T-helper 2 cell treated with Interferon-gamma antibody and Interleukin-4, amounts not matched to agents 100 ng/mL and 5 ng/mL, for 36 hours (primary cell): ENCODE results near the gene FAM163B. TPM values are rescaled to one million over a fixed set of nuclear protein-coding genes. Genes with fewer than 3 reads are reported as not detected.

Experiments
- intact Hi-C: fragments of 100-400 bp; cut with micrococcal nuclease; formaldehyde crosslinking; loops from one replicate; pipeline ENCODE4 v1.15.1; 2023
- total RNA-seq: library from RNA; stranded (reverse); gene quantifications from 2 replicates; pipeline ENCODE4 v1.2.3, GENCODE V29; 2022

FAM163B gene
- total RNA-seq, 1 donor from 2014 or later = not detected

GRCh38 chr9:133616643-133617405 is 7.6 kb upstream of the FAM163B start:
- intact Hi-C loops = no loop called here

GRCh38 chr9:133615606-133616188 is 6.5 kb upstream of the FAM163B start:
- intact Hi-C loops = no loop called here

GRCh38 chr9:133615186-133615585 is 6.0 kb upstream of the FAM163B start:
- intact Hi-C loops = no loop called here

GRCh38 chr9:133614678-133615077 is 5.5 kb upstream of the FAM163B start:
- intact Hi-C loops = no loop called here

- intact Hi-C loops = no loop called here
Measured at GRCh38 chr9:133614056-133614455, 4.9 kb upstream of the FAM163B start.

- intact Hi-C loops = no loop called here
Measured at GRCh38 chr9:133613432-133613831, 4.2 kb upstream of the FAM163B start.

GRCh38 chr9:133612816-133613215 is 3.6 kb upstream of the FAM163B start:
- intact Hi-C loops = no loop called here

GRCh38 chr9:133612051-133612450 is 2.9 kb upstream of the FAM163B start:
- intact Hi-C loops = no loop called here

GRCh38 chr9:133610845-133611244 is 1.7 kb upstream of the FAM163B start:
- intact Hi-C loops = no loop called here

- intact Hi-C loops = no loop called here
Measured at GRCh38 chr9:133608889-133609288, 300 bp downstream of the FAM163B start.

- intact Hi-C loops = no loop called here
Measured at GRCh38 chr9:133608382-133608781, 807 bp downstream of the FAM163B start.

- intact Hi-C loops = no loop called here
Measured at GRCh38 chr9:133607976-133608375, 1.2 kb downstream of the FAM163B start.

GRCh38 chr9:133607381-133607780 is 1.8 kb downstream of the FAM163B start:
- intact Hi-C loops = no loop called here

- intact Hi-C loops = no loop called here
Measured at GRCh38 chr9:133606708-133607025, 2.5 kb downstream of the FAM163B start.

- intact Hi-C loops = no loop called here
Measured at GRCh38 chr9:133605856-133606707, 3.1 kb downstream of the FAM163B start.

- intact Hi-C loops = no loop called here
Measured at GRCh38 chr9:133605446-133605845, 3.7 kb downstream of the FAM163B start.

GRCh38 chr9:133604856-133605255 is 4.3 kb downstream of the FAM163B start:
- intact Hi-C loops = no loop called here

GRCh38 chr9:133604214-133604613 is 5.0 kb downstream of the FAM163B start:
- intact Hi-C loops = no loop called here

- intact Hi-C loops = no loop called here
Measured at GRCh38 chr9:133603135-133603927, 5.9 kb downstream of the FAM163B start.

- intact Hi-C loops = no loop called here
Measured at GRCh38 chr9:133602277-133602676, 6.9 kb downstream of the FAM163B start.

GRCh38 chr9:133601746-133602145 is 7.4 kb downstream of the FAM163B start:
- intact Hi-C loops = no loop called here

GRCh38 chr9:133600739-133601138 is 8.4 kb downstream of the FAM163B start:
- intact Hi-C loops = no loop called here
